ENCODE measurements around the gene SPRY2.

Gene SPRY2

GRCh38 chr13:80341101-80341755, at the start of gene SPRY2:
TSS of gene SPRY2 (minus strand) at chr13:80341126. CDS start at chr13:80337705, 3,421 bp downstream.
- H3K9me3 ChIP-seq (ENCODE audit: control insufficient read depth in 2 of 2, low read length in 2 of 2) = no peaks in the 10 kb centered on the region
- peaks cover 12% of the 10 kb centered on the region for H3K4me1 ChIP-seq (ENCODE audit: control insufficient read depth, insufficient read depth, low read length)
- H3K27me3 ChIP-seq (ENCODE audit: control insufficient read depth in 1 of 2, insufficient read depth in 2 of 2, low read length in 2 of 2) = no peaks in the 10 kb centered on the region
- peaks cover 7 to 10% of the 10 kb centered on the region in 2 donors for H3K36me3 ChIP-seq (ENCODE audit: control insufficient read depth in 2 of 2, insufficient read depth in 2 of 2, low read length in 2 of 2)
- H3K27ac ChIP-seq (ENCODE audit: low read length) = peak within 1 kb of the TSS; percentile 87
- H3K4me3 ChIP-seq (ENCODE audit: low read length in 2 of 2) = peak within 1 kb of the TSS; percentile 65 to 93
- H3K9ac ChIP-seq (ENCODE audit: low read length in 2 of 2) = peak within 1 kb of the TSS; percentile 90

- Histone ChIP-seq H3K9ac (ENCODE audit: low read length in 2 of 2) (no peak overlapping the region), H3K27ac (ENCODE audit: low read length) (no peak overlapping the region), H3K36me3 (ENCODE audit: control insufficient read depth in 2 of 2, insufficient read depth in 2 of 2, low read length in 2 of 2) (no peaks in the 10 kb centered on the region), H3K4me3 (ENCODE audit: low read length in 2 of 2) (no peak overlapping the region), H3K9me3 (ENCODE audit: control insufficient read depth in 2 of 2, low read length in 2 of 2) (no peaks in the 10 kb centered on the region), H3K27me3 (ENCODE audit: control insufficient read depth in 1 of 2, insufficient read depth in 2 of 2, low read length in 2 of 2) (no peaks in the 10 kb centered on the region), H3K4me1 (ENCODE audit: control insufficient read depth, insufficient read depth, low read length) (no peaks in the 10 kb centered on the region)
Observed at GRCh38 chr13:80390338-80390737, 49.4 kb upstream of the SPRY2 start.

- Histone ChIP-seq H3K9ac (ENCODE audit: low read length in 2 of 2) (no peak overlapping the region), H3K27ac (ENCODE audit: low read length) (no peak overlapping the region), H3K4me1 (ENCODE audit: control insufficient read depth, insufficient read depth, low read length) (no peaks in the 10 kb centered on the region), H3K27me3 (ENCODE audit: control insufficient read depth in 1 of 2, insufficient read depth in 2 of 2, low read length in 2 of 2) (no peaks in the 10 kb centered on the region), H3K4me3 (ENCODE audit: low read length in 2 of 2) (no peak overlapping the region), H3K9me3 (ENCODE audit: control insufficient read depth in 2 of 2, low read length in 2 of 2) (no peaks in the 10 kb centered on the region), H3K36me3 (ENCODE audit: control insufficient read depth in 2 of 2, insufficient read depth in 2 of 2, low read length in 2 of 2) (no peaks in the 10 kb centered on the region)
Observed at GRCh38 chr13:80389073-80390038, 48.4 kb upstream of the SPRY2 start.

- Histone ChIP-seq H3K4me1 (ENCODE audit: control insufficient read depth, insufficient read depth, low read length) (no peaks in the 10 kb centered on the region), H3K9me3 (ENCODE audit: control insufficient read depth in 2 of 2, low read length in 2 of 2) (no peaks in the 10 kb centered on the region), H3K27ac (ENCODE audit: low read length) (no peak overlapping the region), H3K27me3 (ENCODE audit: control insufficient read depth in 1 of 2, insufficient read depth in 2 of 2, low read length in 2 of 2) (no peaks in the 10 kb centered on the region), H3K9ac (ENCODE audit: low read length in 2 of 2) (no peak overlapping the region), H3K4me3 (ENCODE audit: low read length in 2 of 2) (no peak overlapping the region), H3K36me3 (ENCODE audit: control insufficient read depth in 2 of 2, insufficient read depth in 2 of 2, low read length in 2 of 2) (no peaks in the 10 kb centered on the region)
Observed at GRCh38 chr13:80388506-80388905, 47.6 kb upstream of the SPRY2 start.

- Histone ChIP-seq H3K27ac (ENCODE audit: low read length) (no peak overlapping the region), H3K9ac (ENCODE audit: low read length in 2 of 2) (no peak overlapping the region), H3K4me1 (ENCODE audit: control insufficient read depth, insufficient read depth, low read length) (no peaks in the 10 kb centered on the region), H3K4me3 (ENCODE audit: low read length in 2 of 2) (no peak overlapping the region), H3K27me3 (ENCODE audit: control insufficient read depth in 1 of 2, insufficient read depth in 2 of 2, low read length in 2 of 2) (no peaks in the 10 kb centered on the region), H3K36me3 (ENCODE audit: control insufficient read depth in 2 of 2, insufficient read depth in 2 of 2, low read length in 2 of 2) (no peaks in the 10 kb centered on the region), H3K9me3 (ENCODE audit: control insufficient read depth in 2 of 2, low read length in 2 of 2) (no peaks in the 10 kb centered on the region)
Observed at GRCh38 chr13:80386592-80386991, 45.7 kb upstream of the SPRY2 start.

- H3K4me1 ChIP-seq (ENCODE audit: control insufficient read depth, insufficient read depth, low read length) = no peaks in the 10 kb centered on the region
- no peak overlapping the region for H3K4me3 ChIP-seq (ENCODE audit: low read length in 2 of 2)
- no peaks in the 10 kb centered on the region for H3K9me3 ChIP-seq (ENCODE audit: control insufficient read depth in 2 of 2, low read length in 2 of 2)
- H3K36me3 ChIP-seq (ENCODE audit: control insufficient read depth in 2 of 2, insufficient read depth in 2 of 2, low read length in 2 of 2) = no peaks in the 10 kb centered on the region
- no peak overlapping the region for H3K9ac ChIP-seq (ENCODE audit: low read length in 2 of 2)
- no peaks in the 10 kb centered on the region for H3K27me3 ChIP-seq (ENCODE audit: control insufficient read depth in 1 of 2, insufficient read depth in 2 of 2, low read length in 2 of 2)
- H3K27ac ChIP-seq (ENCODE audit: low read length) = no peak overlapping the region
Observed at GRCh38 chr13:80386002-80386401, 45.1 kb upstream of the SPRY2 start.

- Histone ChIP-seq H3K27me3 (ENCODE audit: control insufficient read depth in 1 of 2, insufficient read depth in 2 of 2, low read length in 2 of 2) (no peaks in the 10 kb centered on the region), H3K9me3 (ENCODE audit: control insufficient read depth in 2 of 2, low read length in 2 of 2) (no peaks in the 10 kb centered on the region), H3K36me3 (ENCODE audit: control insufficient read depth in 2 of 2, insufficient read depth in 2 of 2, low read length in 2 of 2) (no peaks in the 10 kb centered on the region)
Observed at GRCh38 chr13:80382576-80382975, 41.6 kb upstream of the SPRY2 start.

GRCh38 chr13:80379245-80379644, 38.3 kb upstream of the SPRY2 start:
- Histone ChIP-seq H3K36me3 (ENCODE audit: control insufficient read depth in 2 of 2, insufficient read depth in 2 of 2, low read length in 2 of 2) (no peaks in the 10 kb centered on the region), H3K27ac (ENCODE audit: low read length) (no peak overlapping the region)

More at GRCh38 chr13:80382576-80382975, 41.6 kb upstream of the SPRY2 start:
- Histone ChIP-seq H3K4me3 (ENCODE audit: low read length in 2 of 2) (no peak overlapping the region), H3K4me1 (ENCODE audit: control insufficient read depth, insufficient read depth, low read length) (no peaks in the 10 kb centered on the region), H3K27ac (ENCODE audit: low read length) (no peak overlapping the region), H3K9ac (ENCODE audit: low read length in 2 of 2) (no peak overlapping the region)

GRCh38 chr13:80376554-80376953, 35.6 kb upstream of the SPRY2 start:
- Histone ChIP-seq H3K4me1 (ENCODE audit: control insufficient read depth, insufficient read depth, low read length) (no peaks in the 10 kb centered on the region), H3K27me3 (ENCODE audit: control insufficient read depth in 1 of 2, insufficient read depth in 2 of 2, low read length in 2 of 2) (no peaks in the 10 kb centered on the region), H3K9me3 (ENCODE audit: control insufficient read depth in 2 of 2, low read length in 2 of 2) (no peaks in the 10 kb centered on the region), H3K4me3 (ENCODE audit: low read length in 2 of 2) (no peak overlapping the region), H3K27ac (ENCODE audit: low read length) (no peak overlapping the region), H3K9ac (ENCODE audit: low read length in 2 of 2) (no peak overlapping the region), H3K36me3 (ENCODE audit: control insufficient read depth in 2 of 2, insufficient read depth in 2 of 2, low read length in 2 of 2) (no peaks in the 10 kb centered on the region)

More at GRCh38 chr13:80379245-80379644, 38.3 kb upstream of the SPRY2 start:
- H3K4me3 ChIP-seq (ENCODE audit: low read length in 2 of 2) = no peak overlapping the region
- H3K9me3 ChIP-seq (ENCODE audit: control insufficient read depth in 2 of 2, low read length in 2 of 2) = no peaks in the 10 kb centered on the region
- H3K4me1 ChIP-seq (ENCODE audit: control insufficient read depth, insufficient read depth, low read length) = no peaks in the 10 kb centered on the region
- H3K27me3 ChIP-seq (ENCODE audit: control insufficient read depth in 1 of 2, insufficient read depth in 2 of 2, low read length in 2 of 2) = no peaks in the 10 kb centered on the region
- no peak overlapping the region for H3K9ac ChIP-seq (ENCODE audit: low read length in 2 of 2)

- Histone ChIP-seq H3K36me3 (ENCODE audit: control insufficient read depth in 2 of 2, insufficient read depth in 2 of 2, low read length in 2 of 2) (no peaks in the 10 kb centered on the region), H3K4me3 (ENCODE audit: low read length in 2 of 2) (no peak overlapping the region), H3K9ac (ENCODE audit: low read length in 2 of 2) (no peak overlapping the region), H3K9me3 (ENCODE audit: control insufficient read depth in 2 of 2, low read length in 2 of 2) (no peaks in the 10 kb centered on the region), H3K4me1 (ENCODE audit: control insufficient read depth, insufficient read depth, low read length) (no peaks in the 10 kb centered on the region), H3K27ac (ENCODE audit: low read length) (no peak overlapping the region), H3K27me3 (ENCODE audit: control insufficient read depth in 1 of 2, insufficient read depth in 2 of 2, low read length in 2 of 2) (no peaks in the 10 kb centered on the region)
Observed at GRCh38 chr13:80374901-80375300, 34.0 kb upstream of the SPRY2 start.
